Lower lobe of right lung (tissue), 2 donors: ENCODE measurements around the gene NTSR1. TPM values are rescaled to one million over a fixed set of nuclear protein-coding genes. Genes with fewer than 3 reads are reported as not detected.

Experiments used
- ATAC-seq, 2 donors: fragments of 200-7000 bp; cut with Tn5 transposase; one replicate each; pipeline ENCODE4 v1.9.1; 2020 to 2022; ENCODE audit warnings: mild to moderate bottlenecking in 2 of 2, moderate library complexity in 2 of 2
- DNase-seq: peaks from one replicate; pipeline ENCODE4 v3.0.0-alpha.2; 2020
- H3K27ac ChIP-seq: fragments of 200-600 bp; one replicate; pipeline ENCODE4 v1.8.0; 2022
- H3K27me3 ChIP-seq: fragments of 200-600 bp; one replicate; pipeline ENCODE4 v1.8.0; 2022; ENCODE audit warnings: low read depth
- H3K36me3 ChIP-seq: fragments of 200-600 bp; one replicate; pipeline ENCODE4 v1.8.0; 2022; ENCODE audit warnings: mild to moderate bottlenecking
- H3K4me1 ChIP-seq: fragments of 200-600 bp; one replicate; pipeline ENCODE4 v1.8.0; 2022
- H3K4me3 ChIP-seq: fragments of 200-600 bp; one replicate; pipeline ENCODE4 v1.8.0; 2022; ENCODE audit warnings: mild to moderate bottlenecking
- H3K9me3 ChIP-seq: fragments of 200-600 bp; one replicate; pipeline ENCODE4 v1.8.0; 2022
- CTCF ChIP-seq: fragments of 200-600 bp; IDR thresholded peaks from one replicate; pipeline ENCODE4 v1.8.0; 2022; ENCODE audit warnings: antibody characterized with exemption, mild to moderate bottlenecking
- intact Hi-C: fragments of 100-400 bp; cut with DNase I; formaldehyde crosslinking; loops from one replicate; pipeline ENCODE4 v1.11.0; 2022
- total RNA-seq: library from RNA; stranded (reverse); fragmentation: NEBNext Ultra II Directional; extraction: Animal tissue kit (Norgen Biotek cat#: 25700); gene quantifications from one replicate; pipeline ENCODE4 v1.2.1, GENCODE V29; 2021
- donor health status: DM: no; HTN: yes; CAD: no; lungs with severe emphysema.

The NTSR1 gene
- total RNA-seq, 1 donor from 2014 or later, result not detected

GRCh38 chr20:62802026-62802712, 93.5 kb downstream of the NTSR1 start:
- Histone ChIP-seq H3K27me3 (no peaks in the 10 kb centered on the region), H3K36me3 (peaks cover 36% of the 10 kb centered on the region), H3K4me1 (peaks cover 30% of the 10 kb centered on the region), H3K4me3 (no peak overlapping the region), H3K9me3 (no peaks in the 10 kb centered on the region), H3K27ac (no peak overlapping the region)
- no peak for DNase-seq
- intact Hi-C loops, result no loop called here
- TF ChIP-seq CTCF, result no peak
- no peak for ATAC-seq

- Histone ChIP-seq H3K4me1 (peaks cover 31% of the 10 kb centered on the region), H3K4me3 (peak overlapping the region; percentile 96), H3K27me3 (no peaks in the 10 kb centered on the region), H3K9me3 (no peaks in the 10 kb centered on the region), H3K36me3 (peaks cover 42% of the 10 kb centered on the region), H3K27ac (peak overlapping the region; percentile 90)
- DNase-seq (no peak), ATAC-seq (peak in 1 of 2 donors; percentile 14)
- TF ChIP-seq CTCF, result no peak
- intact Hi-C loops, result no loop called here
These were observed 95.5 kb downstream of the NTSR1 start for GRCh38 chr20:62804021-62804626.

- Histone ChIP-seq H3K4me1 (peaks cover 31% of the 10 kb centered on the region), H3K9me3 (no peaks in the 10 kb centered on the region), H3K36me3 (peaks cover 42% of the 10 kb centered on the region), H3K4me3 (peak within 1 kb of the TSS; percentile 96), H3K27me3 (no peaks in the 10 kb centered on the region), H3K27ac (peak within 1 kb of the TSS; percentile 90)
- TF ChIP-seq CTCF, result no peak
- DNase-seq (peak; percentile 77), ATAC-seq (peak; percentile 49 to 74)
- intact Hi-C loops, result no loop called here
These were observed 96.1 kb downstream of the NTSR1 start, which contains the start of gene OGFR for GRCh38 chr20:62804627-62805154. Gene OGFR (plus strand): TSS chr20:62804835. CDS start chr20:62804860, 25 bp downstream.

- TF ChIP-seq CTCF, result no peak
- H3K36me3 ChIP-seq, result peaks cover 42% of the 10 kb centered on the region
- peak overlapping the region; percentile 90 for H3K27ac ChIP-seq
- peak; percentile 39 to 63 for ATAC-seq
- no peaks in the 10 kb centered on the region for H3K27me3 ChIP-seq
- intact Hi-C loops, result no loop called here
- no peaks in the 10 kb centered on the region for H3K9me3 ChIP-seq
- H3K4me3 ChIP-seq, result peak overlapping the region; percentile 96
- H3K4me1 ChIP-seq, result peaks cover 31% of the 10 kb centered on the region
- no peak for DNase-seq
These were observed 96.6 kb downstream of the NTSR1 start for GRCh38 chr20:62805155-62805710.

GRCh38 chr20:62805711-62806382, 97.2 kb downstream of the NTSR1 start:
- Histone ChIP-seq H3K27ac (peak overlapping the region; percentile 90), H3K4me1 (peaks cover 31% of the 10 kb centered on the region), H3K4me3 (peak overlapping the region; percentile 96), H3K9me3 (no peaks in the 10 kb centered on the region), H3K36me3 (peaks cover 42% of the 10 kb centered on the region), H3K27me3 (no peaks in the 10 kb centered on the region)
- intact Hi-C loops, result no loop called here
- no peak for TF ChIP-seq CTCF
- peak; percentile 86 for DNase-seq
- ATAC-seq, result peak; percentile 40 to 51
